Endothelial cell of umbilical vein (primary cell): ENCODE measurements around the gene NACAD.

ENCODE experiments used
- CTCF ChIP-seq, 2 donors: IDR thresholded peaks; 1 replicate in 1 of 2; 2 replicates in 1 of 2; pipeline ENCODE4 v1.5.1; 2011; ENCODE audit warnings: low read length in 2 of 2, mild to moderate bottlenecking in 2 of 2, moderate library complexity in 2 of 2, control low read depth in 1 of 2, inconsistent platforms in 1 of 2, low read depth in 1 of 2; ENCODE audit not compliant: insufficient read depth in 1 of 2; ENCODE audit errors: extremely low read depth in 1 of 2
- EZH2 ChIP-seq: IDR thresholded peaks from 2 replicates; pipeline ENCODE4 v1.6.1; 2012; ENCODE audit warnings: borderline replicate concordance, low read depth, mild to moderate bottlenecking, moderate library complexity, low read length, inconsistent platforms; ENCODE audit not compliant: severe bottlenecking
- FOS ChIP-seq: IDR thresholded peaks from 2 replicates; pipeline ENCODE4 v1.6.1; 2011; ENCODE audit warnings: mild to moderate bottlenecking, low read length, moderate library complexity, borderline replicate concordance; ENCODE audit not compliant: insufficient read depth
- GATA2 ChIP-seq: IDR thresholded peaks from 2 replicates; pipeline ENCODE4 v1.7.0; 2011; ENCODE audit warnings: low read depth, mild to moderate bottlenecking, moderate library complexity, mixed read lengths, low read length; ENCODE audit not compliant: insufficient read length, insufficient read depth
- JUN ChIP-seq: IDR thresholded peaks from 2 replicates; pipeline ENCODE4 v1.6.1; 2011; ENCODE audit warnings: borderline replicate concordance, low read depth; ENCODE audit not compliant: insufficient read length, insufficient read depth
- MAX ChIP-seq: IDR thresholded peaks from 2 replicates; pipeline ENCODE4 v1.6.1; 2011; ENCODE audit not compliant: insufficient read depth, insufficient read length
- MYC ChIP-seq: IDR thresholded peaks from one replicate; pipeline ENCODE4 v1.6.1; 2011; ENCODE audit warnings: mild to moderate bottlenecking, low read depth, low read length
- POLR2A ChIP-seq: IDR thresholded peaks from 2 replicates; pipeline ENCODE4 v1.6.1; 2012; ENCODE audit warnings: low read depth, mild to moderate bottlenecking, control low read depth, low read length
- POLR2AphosphoS5 ChIP-seq: IDR thresholded peaks from 2 replicates; pipeline ENCODE4 v1.6.1; 2012; ENCODE audit warnings: low read depth, mild to moderate bottlenecking, control low read depth, low read length, moderate library complexity; ENCODE audit not compliant: insufficient read depth

- no peak for TF ChIP-seq CTCF (IDR thresholded peaks at IDR 0.05; ENCODE audit: extremely low read depth in 1 of 2, insufficient read depth in 1 of 2, low read depth in 1 of 2, low read length in 2 of 2)
- TF ChIP-seq POLR2A, result no peak
- TF ChIP-seq POLR2AphosphoS5, result no peak
- no peak for TF ChIP-seq FOS
- TF ChIP-seq MAX, result no peak
- TF ChIP-seq EZH2, result no peak
- no peak for TF ChIP-seq GATA2
- TF ChIP-seq JUN, result no peak
- TF ChIP-seq MYC, result no peak
These were observed 23.9 kb upstream of the NACAD start for GRCh38 chr7:45112648-45113047.
